ENCODE results near the gene PARP14.

GRCh38 chr3:122671553-122671952 lies 9.1 kb upstream of the PARP14 start:
- TF ChIP-seq POLR2AphosphoS5 (IDR thresholded peaks at IDR 0.05; ENCODE audit: low read depth, low read length) (no peak), TAF1 (IDR thresholded peaks at IDR 0.05; ENCODE audit: low read depth, low read length) (no peak), POLR2A (IDR thresholded peaks at IDR 0.05; ENCODE audit: low read depth, low read length) (no peak), POU2F2 (IDR thresholded peaks at IDR 0.05; ENCODE audit: low read depth, low read length) (no peak), SPI1 (IDR thresholded peaks at IDR 0.05; ENCODE audit: low read depth, low read length) (no peak)

Measured in GM12891 (cell line).